Astrocyte of the spinal cord (primary cell): Measurements from ENCODE around the gene ANKRD63.
A peak's percentile ranks its signal among the peaks of the same experiment; 100 is the strongest.

Experiments
- DNase-seq: peaks from one replicate; pipeline ENCODE4 v3.0.0; 2011; ENCODE audit warnings: low read depth, low spot score
- H3K4me3 ChIP-seq: 2 replicates; pipeline ENCODE4 v1.5.1; 2011; ENCODE audit warnings: low read depth, mild to moderate bottlenecking, low read length, moderate library complexity
- in situ Hi-C: cut with HindIII; loops from 2 replicates; pipeline ENCODE4 v1.10.0; 2017; ENCODE audit warnings: low sequenced_read_pairs
- TF ChIP-seq, protein P1 (sequence below): IDR thresholded peaks from 2 replicates; pipeline ENCODE4 v1.5.1; 2012; ENCODE audit warnings: low read depth, mild to moderate bottlenecking, low read length, inconsistent platforms

Gene ANKRD63

DNA sequence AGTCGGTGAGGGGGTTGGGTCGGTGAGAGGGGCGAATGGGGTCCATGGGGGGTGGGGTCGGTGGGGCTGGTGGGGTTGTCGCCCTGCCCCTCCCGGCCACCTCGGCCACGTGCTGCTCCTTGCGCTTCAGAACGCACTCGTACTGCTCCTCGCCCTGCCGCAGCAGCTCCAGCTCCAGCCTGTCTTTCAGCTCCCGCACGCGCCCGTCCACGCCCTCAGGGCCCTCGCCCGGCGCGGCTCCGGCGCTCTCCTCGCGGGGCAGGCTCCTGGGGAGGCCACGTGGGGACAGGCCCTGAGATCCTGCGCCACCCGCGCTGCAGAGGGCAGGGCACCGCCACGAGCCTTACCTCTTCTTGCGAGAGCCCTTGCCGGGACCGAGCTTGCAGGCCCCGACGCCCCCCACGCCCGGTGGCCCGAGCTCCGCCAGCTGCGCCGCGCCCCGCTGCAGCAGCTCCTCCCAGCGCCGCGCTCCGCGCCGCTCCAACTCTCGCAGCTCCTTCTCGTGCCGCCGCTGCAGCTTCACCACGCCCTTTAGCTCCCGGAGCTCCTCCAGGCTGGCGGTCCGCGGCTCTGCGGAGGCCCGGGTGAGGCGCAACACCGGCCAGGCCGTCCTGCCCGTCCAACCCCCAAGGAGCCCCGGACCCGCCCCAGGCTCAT is 8.2 kb upstream of the ANKRD63 start:
- peak; percentile 39 for DNase-seq
- TF ChIP-seq, protein P1, sequence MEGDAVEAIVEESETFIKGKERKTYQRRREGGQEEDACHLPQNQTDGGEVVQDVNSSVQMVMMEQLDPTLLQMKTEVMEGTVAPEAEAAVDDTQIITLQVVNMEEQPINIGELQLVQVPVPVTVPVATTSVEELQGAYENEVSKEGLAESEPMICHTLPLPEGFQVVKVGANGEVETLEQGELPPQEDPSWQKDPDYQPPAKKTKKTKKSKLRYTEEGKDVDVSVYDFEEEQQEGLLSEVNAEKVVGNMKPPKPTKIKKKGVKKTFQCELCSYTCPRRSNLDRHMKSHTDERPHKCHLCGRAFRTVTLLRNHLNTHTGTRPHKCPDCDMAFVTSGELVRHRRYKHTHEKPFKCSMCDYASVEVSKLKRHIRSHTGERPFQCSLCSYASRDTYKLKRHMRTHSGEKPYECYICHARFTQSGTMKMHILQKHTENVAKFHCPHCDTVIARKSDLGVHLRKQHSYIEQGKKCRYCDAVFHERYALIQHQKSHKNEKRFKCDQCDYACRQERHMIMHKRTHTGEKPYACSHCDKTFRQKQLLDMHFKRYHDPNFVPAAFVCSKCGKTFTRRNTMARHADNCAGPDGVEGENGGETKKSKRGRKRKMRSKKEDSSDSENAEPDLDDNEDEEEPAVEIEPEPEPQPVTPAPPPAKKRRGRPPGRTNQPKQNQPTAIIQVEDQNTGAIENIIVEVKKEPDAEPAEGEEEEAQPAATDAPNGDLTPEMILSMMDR, result no peak
- in situ Hi-C loops, result loop anchor here (25.0 kb wide), 1 partner anchor 121 kb away; the partner anchor contains the start of gene IVD
- H3K4me3 ChIP-seq, result peak overlapping the region; percentile 12

DNA sequence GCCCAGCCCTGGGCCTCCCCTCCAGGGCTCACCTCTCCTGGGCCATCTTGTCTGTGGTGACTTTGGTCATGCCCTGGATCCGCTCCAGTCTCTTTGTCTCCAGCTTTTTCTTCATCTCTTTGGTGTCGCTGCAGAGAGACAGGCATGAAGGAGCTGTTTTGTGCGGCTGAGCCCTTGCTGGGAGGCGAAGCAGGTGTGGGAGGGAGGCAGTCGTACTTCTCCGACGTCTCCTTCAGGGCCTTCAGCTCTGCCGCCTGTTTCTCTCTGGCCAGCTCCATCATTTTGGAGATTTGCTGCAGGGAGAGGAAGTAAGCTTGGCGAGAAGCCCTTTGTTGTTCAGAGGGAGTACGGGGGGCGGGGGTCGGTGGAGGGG is 7.7 kb upstream of the ANKRD63 start:
- TF ChIP-seq, protein P1, result no peak
- H3K4me3 ChIP-seq, result no peak overlapping the region
- DNase-seq, result no peak
- in situ Hi-C loops, result loop anchor here (25.0 kb wide), 1 partner anchor 122 kb away; the partner anchor contains the start of gene IVD

DNA sequence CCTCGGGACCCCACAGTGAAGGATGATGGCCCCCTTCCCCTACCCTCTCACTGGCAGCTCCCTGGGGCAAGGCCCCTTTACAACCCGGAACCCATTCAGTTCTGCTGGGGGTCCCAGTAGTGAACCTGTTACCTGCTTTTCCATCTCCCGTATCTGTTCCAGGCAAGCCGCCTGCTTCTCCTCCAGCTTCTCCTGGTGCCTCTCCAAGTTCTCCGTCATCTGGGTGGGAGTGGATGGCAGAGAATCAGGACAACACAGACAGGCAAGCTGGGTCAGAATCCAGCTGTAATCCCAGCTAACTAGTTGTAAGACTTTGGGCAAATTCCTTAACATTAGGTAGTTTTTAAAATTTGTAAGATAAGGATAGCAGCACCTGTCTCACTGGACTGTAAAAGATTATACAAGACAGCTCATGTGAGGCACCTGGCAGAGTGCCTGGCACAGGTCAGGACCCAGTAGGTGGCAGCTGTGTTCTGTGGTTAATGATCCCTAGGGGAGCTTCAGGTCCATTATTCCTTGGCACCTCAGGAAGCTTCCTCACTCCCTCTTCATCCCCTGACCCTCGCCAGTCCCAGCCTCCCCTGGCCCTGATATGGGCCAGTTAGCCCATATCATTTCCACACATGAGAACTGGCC is 6.4 kb upstream of the ANKRD63 start:
- in situ Hi-C loops, result loop anchor here (25.0 kb wide), 1 partner anchor 123 kb away; the partner anchor contains the start of gene IVD
- H3K4me3 ChIP-seq, result no peak overlapping the region
- TF ChIP-seq, protein P1, result no peak
- no peak for DNase-seq

DNA sequence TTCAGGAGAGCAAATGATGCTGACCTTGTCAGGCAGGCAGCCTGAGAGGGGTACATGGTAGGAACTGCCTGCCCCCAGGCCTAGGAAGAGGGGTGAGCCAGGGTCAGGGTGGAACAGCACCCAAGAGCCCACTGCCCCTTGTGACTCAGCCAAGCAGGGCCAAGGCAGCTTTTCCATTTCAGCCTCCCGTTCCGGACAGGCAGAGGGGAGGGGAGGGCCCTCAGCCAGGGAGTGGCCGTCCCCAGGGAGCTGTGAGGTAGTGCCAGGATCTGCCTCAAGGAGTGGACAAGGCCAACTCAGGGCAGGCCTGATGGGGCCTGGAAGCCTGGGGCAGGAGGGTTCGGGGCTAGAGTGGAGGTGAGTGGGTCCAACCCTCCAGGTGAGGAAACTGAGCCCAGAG is 5.1 kb upstream of the ANKRD63 start:
- DNase-seq, result no peak
- in situ Hi-C loops, result loop anchor here (25.0 kb wide), 1 partner anchor 124 kb away; the partner anchor contains the start of gene IVD
- TF ChIP-seq, protein P1, result no peak
- no peak overlapping the region for H3K4me3 ChIP-seq

DNA sequence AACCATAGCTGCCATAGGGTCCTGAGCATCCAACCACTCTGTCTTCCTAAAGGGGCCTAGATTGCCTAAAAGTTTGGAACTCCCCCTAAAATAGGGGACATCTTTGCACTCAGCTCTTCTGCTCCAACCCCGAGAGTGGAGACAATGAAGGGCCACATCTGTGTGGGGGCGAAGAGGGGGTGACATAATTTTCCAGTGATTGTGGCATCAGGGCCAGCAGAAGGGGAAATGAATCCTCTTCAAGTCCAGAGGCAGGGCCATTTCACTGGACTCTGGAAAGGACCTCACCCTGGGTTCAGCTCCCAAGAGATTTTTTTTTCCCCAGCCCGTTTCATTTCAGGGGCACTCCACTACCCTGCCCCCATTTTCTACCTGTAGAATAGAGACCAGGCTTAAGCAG is 4.6 kb upstream of the ANKRD63 start:
- H3K4me3 ChIP-seq, result no peak overlapping the region
- no peak for DNase-seq
- TF ChIP-seq, protein P1, result no peak
- in situ Hi-C loops, result loop anchor here (25.0 kb wide), 1 partner anchor 125 kb away; the partner anchor contains the start of gene IVD

DNA sequence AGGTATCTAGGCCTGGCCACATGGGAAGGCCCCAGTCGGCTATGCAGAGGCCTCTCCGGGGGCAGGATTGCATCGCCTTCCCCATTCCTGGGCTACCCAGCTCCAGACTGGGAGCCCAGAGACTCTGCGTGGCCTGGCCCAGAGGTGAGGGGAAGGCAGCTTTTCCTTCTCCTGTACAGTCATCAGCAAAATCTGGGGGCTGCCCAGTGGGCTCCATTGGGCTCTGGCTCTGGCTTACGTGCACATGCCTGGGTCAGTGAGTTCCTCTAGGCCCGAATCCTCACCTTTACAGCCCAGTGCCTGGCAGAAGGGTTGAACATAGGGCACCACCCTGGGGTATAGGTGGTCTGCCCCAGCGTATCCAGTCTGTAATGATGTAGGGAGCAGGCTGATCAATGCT is 3.9 kb upstream of the ANKRD63 start:
- TF ChIP-seq, protein P1, result no peak
- in situ Hi-C loops, result loop anchor here (25.0 kb wide), 1 partner anchor 126 kb away; the partner anchor contains the start of gene IVD

More for the DNA sequence above, 3.9 kb upstream of the ANKRD63 start:
- H3K4me3 ChIP-seq, result no peak overlapping the region
- no peak for DNase-seq
